Right atrium auricular region (tissue), 2 donors: Measurements from ENCODE around the gene SNHG17. TPM values are rescaled to one million over a fixed set of nuclear protein-coding genes. Genes with fewer than 3 reads are reported as not detected.
"Not testable (repeated sequence)": the region's sequence is repeated elsewhere in the genome, so short reads cannot be mapped to it uniquely, and the experiment has no call there.

ENCODE experiments used
- DNase-seq: peaks from one replicate; pipeline ENCODE4 v3.0.0-alpha.2; 2019; ENCODE audit warnings: low spot score
- H3K27ac ChIP-seq, 2 donors: fragments of 200-600 bp; sonication (generic); 1 replicate in 1 of 2; 2 replicates in 1 of 2; pipeline ENCODE4 v1.5.1; 2016 to 2019
- H3K27me3 ChIP-seq, 2 donors: fragments of 200-600 bp; sonication (generic); one replicate each; pipeline versions ENCODE4 v1.5.1 to v1.6.0; 2017 to 2019
- H3K36me3 ChIP-seq: fragments of 200-600 bp; sonication (generic); one replicate; pipeline ENCODE4 v1.5.1; 2016
- H3K4me1 ChIP-seq, 2 donors: fragments of 200-600 bp; sonication (generic); one replicate each; pipeline versions ENCODE4 v1.5.1 to v1.6.0; 2017 to 2019
- H3K4me3 ChIP-seq, 2 donors: fragments of 200-600 bp; sonication (generic); 1 replicate in 1 of 2; 2 replicates in 1 of 2; pipeline ENCODE4 v1.5.1; 2017 to 2019; ENCODE audit warnings: mild to moderate bottlenecking in 1 of 2, moderate library complexity in 1 of 2
- H3K9me3 ChIP-seq, 2 donors: fragments of 200-600 bp; sonication (generic); one replicate each; pipeline ENCODE4 v1.5.1; 2019
- total RNA-seq, 2 donors: library from RNA; depleted of rRNA; stranded (reverse); fragments of >200 nt; gene quantifications; one replicate each; pipeline ENCODE4 v1.1.0, GENCODE V29; 2016
- TF ChIP-seq, protein P1 (sequence below), 2 donors: fragments of 200-600 bp; sonication (generic); IDR thresholded peaks; one replicate each; pipeline ENCODE4 v1.5.1; 2019; ENCODE audit warnings: antibody characterized with exemption in 2 of 2

The SNHG17 gene
- total RNA-seq, 2 donors from 2014 or later: 5.3 to 10.6 TPM

DNA sequence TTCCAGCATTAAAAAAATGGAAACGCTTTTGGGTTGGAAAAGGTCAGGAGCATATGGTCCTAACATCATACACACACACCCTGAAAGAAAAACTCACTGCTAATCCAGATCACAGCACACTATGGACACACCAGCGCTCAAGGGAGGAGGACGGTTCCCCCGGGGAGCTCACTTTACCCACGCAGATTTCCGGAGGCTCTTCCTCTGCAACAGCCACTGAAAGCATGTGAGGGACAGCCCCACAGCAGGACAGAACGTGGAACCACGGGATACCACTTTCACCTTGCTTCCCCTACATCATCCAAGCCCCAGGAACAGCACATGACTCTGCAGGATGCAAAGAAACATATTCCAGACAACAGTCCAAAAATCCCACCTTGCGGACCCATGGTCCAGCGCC is 13.2 kb downstream of the SNHG17 start:
- DNase-seq: no peak
- H3K4me3 ChIP-seq: no peak overlapping the region
- H3K4me1 ChIP-seq: peaks cover 0 to 16% of the 10 kb centered on the region in 2 donors
- H3K36me3 ChIP-seq: peaks cover 73% of the 10 kb centered on the region
- H3K27ac ChIP-seq: no peak overlapping the region
- TF ChIP-seq, protein P1, sequence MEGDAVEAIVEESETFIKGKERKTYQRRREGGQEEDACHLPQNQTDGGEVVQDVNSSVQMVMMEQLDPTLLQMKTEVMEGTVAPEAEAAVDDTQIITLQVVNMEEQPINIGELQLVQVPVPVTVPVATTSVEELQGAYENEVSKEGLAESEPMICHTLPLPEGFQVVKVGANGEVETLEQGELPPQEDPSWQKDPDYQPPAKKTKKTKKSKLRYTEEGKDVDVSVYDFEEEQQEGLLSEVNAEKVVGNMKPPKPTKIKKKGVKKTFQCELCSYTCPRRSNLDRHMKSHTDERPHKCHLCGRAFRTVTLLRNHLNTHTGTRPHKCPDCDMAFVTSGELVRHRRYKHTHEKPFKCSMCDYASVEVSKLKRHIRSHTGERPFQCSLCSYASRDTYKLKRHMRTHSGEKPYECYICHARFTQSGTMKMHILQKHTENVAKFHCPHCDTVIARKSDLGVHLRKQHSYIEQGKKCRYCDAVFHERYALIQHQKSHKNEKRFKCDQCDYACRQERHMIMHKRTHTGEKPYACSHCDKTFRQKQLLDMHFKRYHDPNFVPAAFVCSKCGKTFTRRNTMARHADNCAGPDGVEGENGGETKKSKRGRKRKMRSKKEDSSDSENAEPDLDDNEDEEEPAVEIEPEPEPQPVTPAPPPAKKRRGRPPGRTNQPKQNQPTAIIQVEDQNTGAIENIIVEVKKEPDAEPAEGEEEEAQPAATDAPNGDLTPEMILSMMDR (IDR thresholded peaks at IDR 0.05): no peak
- H3K27me3 ChIP-seq: no peaks in the 10 kb centered on the region
- no peaks in the 10 kb centered on the region for H3K9me3 ChIP-seq

DNA sequence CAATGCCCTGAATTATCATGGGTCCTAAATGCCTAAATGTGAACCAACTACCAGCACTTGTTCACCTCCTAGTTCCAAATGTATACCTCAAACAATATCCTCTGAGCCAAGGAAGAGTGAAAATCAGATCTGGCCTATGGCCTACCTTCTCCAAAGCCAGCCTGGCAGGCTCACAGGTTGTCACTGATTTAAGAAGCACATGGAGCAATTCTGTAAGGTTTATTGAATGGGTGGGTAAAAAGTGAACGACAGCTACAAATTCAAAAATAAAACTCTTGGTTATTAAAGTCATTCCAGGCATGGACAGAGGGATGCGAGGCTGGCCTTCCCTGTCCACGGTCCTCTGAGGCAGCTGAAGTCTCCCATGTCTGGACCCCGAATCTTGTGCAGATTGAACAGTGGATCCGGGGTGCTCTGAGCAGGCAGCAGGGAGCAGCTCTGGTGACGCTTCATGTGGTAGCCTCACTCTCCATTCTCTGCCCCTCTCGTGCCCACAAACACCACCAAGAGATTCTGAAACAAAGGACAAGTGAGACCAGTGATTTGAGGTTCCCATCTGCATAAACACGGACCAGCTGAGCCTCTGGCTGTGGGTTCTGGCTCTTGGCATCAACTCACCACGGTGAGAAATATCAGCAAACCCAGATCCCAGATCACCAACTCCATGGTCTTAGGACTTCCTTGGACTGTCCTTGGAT is 14.6 kb downstream of the SNHG17 start:
- Histone ChIP-seq H3K9me3 (no peaks in the 10 kb centered on the region), H3K4me3 (no peak overlapping the region), H3K27me3 (no peaks in the 10 kb centered on the region), H3K27ac (peak overlapping the region in 1 of 2 donors; percentile 13), H3K36me3 (peaks cover 60% of the 10 kb centered on the region), H3K4me1 (peaks cover 0 to 16% of the 10 kb centered on the region in 2 donors)
- DNase-seq: no peak
- TF ChIP-seq, protein P1 (IDR thresholded peaks at IDR 0.05): no peak

- Histone ChIP-seq H3K36me3 (peaks cover 41% of the 10 kb centered on the region), H3K4me3 (no peak overlapping the region), H3K9me3 (no peaks in the 10 kb centered on the region), H3K27ac (peak overlapping the region; percentile 3 to 8), H3K4me1 (peaks cover 0 to 16% of the 10 kb centered on the region in 2 donors), H3K27me3 (no peaks in the 10 kb centered on the region)
- no peak for DNase-seq
- TF ChIP-seq, protein P1 (IDR thresholded peaks at IDR 0.05): no peak
Observed at GRCh38 chr20:38418509-38419204, 16.5 kb downstream of the SNHG17 start.

DNA sequence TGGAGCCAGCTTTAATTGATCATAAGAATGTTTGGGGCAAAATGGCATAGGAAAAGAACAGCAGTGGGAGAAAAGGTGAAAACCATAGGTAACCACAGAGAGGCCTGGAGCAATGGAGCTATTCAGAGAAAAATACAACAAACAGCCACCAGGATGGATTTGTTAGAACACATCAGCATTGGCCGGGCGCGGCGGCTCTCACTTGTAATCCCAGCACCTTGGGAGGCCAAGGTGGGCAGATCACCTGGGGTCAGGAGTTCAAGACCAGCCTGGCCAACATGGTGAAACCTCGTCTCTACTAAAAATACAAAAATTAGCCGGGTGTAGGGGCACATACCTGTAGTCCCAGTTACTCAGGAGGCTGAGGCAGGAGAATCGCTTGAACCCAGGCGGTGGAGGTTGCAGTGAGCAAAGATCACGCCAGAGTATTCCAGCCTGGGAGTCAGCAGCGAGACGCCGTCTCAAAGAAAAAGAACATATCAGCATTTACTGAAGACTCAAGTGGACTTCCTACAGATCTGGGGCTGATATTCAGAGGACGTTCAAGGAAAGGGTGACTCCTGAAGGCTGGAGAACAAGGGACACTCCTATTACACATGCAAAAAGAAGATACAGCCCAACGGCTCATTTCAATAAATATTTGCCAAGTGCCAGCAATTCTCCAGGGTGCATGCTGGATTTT is 20.2 kb downstream of the SNHG17 start:
- TF ChIP-seq, protein P1 (IDR thresholded peaks at IDR 0.05): no peak
- Histone ChIP-seq H3K4me1 (peaks cover 0 to 16% of the 10 kb centered on the region in 2 donors), H3K36me3 (peaks cover 3% of the 10 kb centered on the region), H3K27ac (no peak overlapping the region), H3K4me3 (no peak overlapping the region), H3K9me3 (no peaks in the 10 kb centered on the region), H3K27me3 (no peaks in the 10 kb centered on the region)
- DNase-seq: no peak

DNA sequence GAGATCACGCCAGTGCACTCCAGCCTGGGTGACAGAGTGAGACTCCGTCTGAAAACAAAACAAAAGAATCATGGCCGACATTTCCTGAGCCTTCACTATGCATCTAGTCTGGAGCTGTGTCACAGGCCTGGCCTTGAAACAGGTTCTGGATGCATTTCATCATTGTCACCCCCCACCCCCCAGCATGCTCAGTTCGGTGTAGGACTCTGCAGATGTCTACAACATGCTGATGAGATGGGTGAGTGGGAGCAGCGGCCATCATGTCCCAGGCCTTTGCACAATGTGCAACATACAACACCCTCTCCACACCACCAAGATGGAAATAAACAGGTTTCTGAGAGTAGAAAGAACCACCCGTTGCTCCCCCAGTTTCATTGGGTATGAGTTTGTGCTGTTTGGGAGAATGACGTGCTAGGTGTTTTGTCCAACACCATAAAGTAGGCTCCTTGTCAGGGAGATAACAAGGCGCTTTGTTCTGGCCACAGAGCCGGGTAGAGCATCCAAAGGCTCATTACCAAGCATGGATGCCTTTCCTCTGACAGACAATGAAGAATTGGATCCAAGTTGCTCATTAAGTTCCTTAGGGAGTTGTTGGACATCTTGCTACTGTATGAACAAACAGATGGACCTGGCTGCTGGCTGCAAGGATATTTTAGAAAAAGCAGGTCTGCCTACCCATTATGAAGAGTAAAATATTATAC is 22.1 kb downstream of the SNHG17 start:
- Histone ChIP-seq H3K4me3 (no peak overlapping the region), H3K4me1 (peaks cover 0 to under 1% of the 10 kb centered on the region in 2 donors), H3K27me3 (no peaks in the 10 kb centered on the region), H3K36me3 (no peaks in the 10 kb centered on the region), H3K27ac (no peak overlapping the region), H3K9me3 (no peaks in the 10 kb centered on the region)
- no peak for DNase-seq
- TF ChIP-seq, protein P1 (IDR thresholded peaks at IDR 0.05): no peak

DNA sequence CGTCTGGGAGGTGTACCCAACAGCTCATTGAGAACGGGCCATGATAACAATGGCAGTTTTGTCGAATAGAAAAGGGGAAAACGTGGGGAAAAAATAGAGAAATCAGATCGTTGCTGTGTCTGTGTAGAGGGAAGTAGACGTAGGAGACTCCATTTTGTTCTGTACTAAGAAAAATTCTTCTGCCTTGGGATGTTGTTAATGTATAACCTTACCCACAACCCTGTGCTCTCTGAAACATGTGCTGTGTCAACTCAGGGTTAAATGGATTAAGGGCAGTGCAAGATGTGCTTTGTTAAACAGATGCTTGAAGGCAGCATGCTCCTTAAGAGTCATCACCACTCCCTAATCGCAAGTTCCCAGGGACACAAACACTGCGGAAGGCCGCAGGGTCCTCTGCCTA is 27.3 kb downstream of the SNHG17 start:
- DNase-seq, H3K4me1 ChIP-seq, H3K27me3 ChIP-seq, H3K9me3 ChIP-seq, H3K36me3 ChIP-seq, H3K27ac ChIP-seq, H3K4me3 ChIP-seq: not testable (repeated sequence)
